Endothelial cell of umbilical vein (primary cell): ENCODE data around the gene BLID. TPM values are rescaled to one million over a fixed set of nuclear protein-coding genes. Genes with fewer than 3 reads are reported as not detected.

Source experiments
- BruUV-seq: library from RNA; stranded (reverse); fragments of 400-500 nt; replicated peaks from 2 replicates; lab custom pipeline; 2021; lab: Mats Ljungman, UMichigan
- CTCF ChIA-PET: fragments of 300-600, 350-600 bp; sonication (Branson Sonifier 250); formaldehyde crosslinking; loops from one replicate; lab custom pipeline; 2021; ENCODE audit warnings: antibody characterized with exemption, inconsistent platforms; lab: Charles Lee
- POLR2A ChIA-PET: fragments of 300-600, 350-600 bp; sonication (Branson Sonifier 250); formaldehyde crosslinking; loops from one replicate; lab custom pipeline; 2021; ENCODE audit warnings: antibody characterized with exemption, inconsistent platforms; lab: Charles Lee
- DNase-seq: peaks from one replicate; pipeline ENCODE4 v3.0.0-alpha.2; 2011; ENCODE audit warnings: low read depth, low spot score
- FAIRE-seq: peaks from 2 replicates; lab custom pipeline; 2011; peaks lifted over from hg19 to GRCh38; lab: Jason Lieb, UNC
- H2AFZ ChIP-seq: 2 replicates; pipeline ENCODE4 v1.6.0; 2012; ENCODE audit warnings: low read depth, low read length, control low read depth, inconsistent platforms
- H3K27ac ChIP-seq: 2 replicates; pipeline ENCODE4 v1.5.1; 2011; ENCODE audit warnings: low read depth, mild to moderate bottlenecking, control low read depth, low read length, moderate library complexity; ENCODE audit not compliant: insufficient read depth
- H3K27me3 ChIP-seq, 2 experiments: 2 replicates each; pipeline versions ENCODE4 v1.6.0 to v1.6.1; 2011; ENCODE audit warnings: low read length in 2 of 2, mixed read lengths in 1 of 2; ENCODE audit not compliant: control insufficient read depth in 2 of 2, insufficient read depth in 2 of 2
- H3K36me3 ChIP-seq, 2 experiments: 2 replicates in 1 of 2; 3 replicates in 1 of 2; pipeline ENCODE4 v1.5.1; 2011; ENCODE audit warnings: low read length in 2 of 2, mild to moderate bottlenecking in 1 of 2, moderate library complexity in 1 of 2; ENCODE audit not compliant: control insufficient read depth in 2 of 2, insufficient read depth in 2 of 2; ENCODE audit errors: extremely low read depth in 1 of 2
- H3K4me1 ChIP-seq: 3 replicates; pipeline ENCODE4 v1.5.1; 2011; ENCODE audit warnings: mild to moderate bottlenecking, low read length; ENCODE audit not compliant: control insufficient read depth, insufficient read depth; ENCODE audit errors: extremely low read depth
- H3K4me2 ChIP-seq: 2 replicates; pipeline ENCODE4 v1.6.1; 2011; ENCODE audit warnings: low read length, control low read depth, mixed read lengths; ENCODE audit not compliant: insufficient read depth
- H3K4me3 ChIP-seq, 3 experiments: fragments of 200-600 bp in 1 of 3; sonication (generic), shearing (Covaris generic) in 1 of 3; replicated peaks in 1 of 3; 2 replicates each; pipeline ENCODE4 v1.5.1; 2011 to 2016; ENCODE audit warnings: control low read depth in 3 of 3, low read length in 3 of 3, mild to moderate bottlenecking in 2 of 3, inconsistent platforms in 1 of 3, low read depth in 1 of 3, moderate library complexity in 1 of 3; ENCODE audit not compliant: insufficient read depth in 1 of 3
- H3K79me2 ChIP-seq: 2 replicates; pipeline ENCODE4 v1.6.0; 2012; ENCODE audit warnings: low read length, inconsistent platforms; ENCODE audit not compliant: control insufficient read depth, insufficient read depth
- H3K9ac ChIP-seq: replicated peaks from 2 replicates; pipeline ENCODE3; 2011; ENCODE audit warnings: low read length, control low read depth; ENCODE audit not compliant: insufficient read depth; ENCODE audit errors: extremely low read depth
- H3K9me1 ChIP-seq: replicated peaks from 3 replicates; pipeline ENCODE4 v1.6.0; 2011; ENCODE audit warnings: mild to moderate bottlenecking, low read length; ENCODE audit not compliant: control insufficient read depth, insufficient read depth; ENCODE audit errors: extremely low read depth
- H3K9me3 ChIP-seq: replicated peaks from 2 replicates; pipeline ENCODE4 v1.5.1; 2012; ENCODE audit warnings: low read length, inconsistent platforms; ENCODE audit not compliant: control insufficient read depth, insufficient read depth
- H4K20me1 ChIP-seq: replicated peaks from 2 replicates; pipeline ENCODE3; 2011; ENCODE audit warnings: mild to moderate bottlenecking, low read length; ENCODE audit not compliant: control insufficient read depth, insufficient read depth; ENCODE audit errors: extremely low read depth
- EZH2 ChIP-seq: IDR thresholded peaks from 2 replicates; pipeline ENCODE4 v1.6.1; 2012; ENCODE audit warnings: borderline replicate concordance, low read depth, mild to moderate bottlenecking, moderate library complexity, low read length, inconsistent platforms; ENCODE audit not compliant: severe bottlenecking
- FOS ChIP-seq: IDR thresholded peaks from 2 replicates; pipeline ENCODE4 v1.6.1; 2011; ENCODE audit warnings: mild to moderate bottlenecking, low read length, moderate library complexity, borderline replicate concordance; ENCODE audit not compliant: insufficient read depth
- GATA2 ChIP-seq: IDR thresholded peaks from 2 replicates; pipeline ENCODE4 v1.7.0; 2011; ENCODE audit warnings: low read depth, mild to moderate bottlenecking, moderate library complexity, mixed read lengths, low read length; ENCODE audit not compliant: insufficient read length, insufficient read depth
- JUN ChIP-seq: IDR thresholded peaks from 2 replicates; pipeline ENCODE4 v1.6.1; 2011; ENCODE audit warnings: borderline replicate concordance, low read depth; ENCODE audit not compliant: insufficient read length, insufficient read depth
- MAX ChIP-seq: IDR thresholded peaks from 2 replicates; pipeline ENCODE4 v1.6.1; 2011; ENCODE audit not compliant: insufficient read depth, insufficient read length
- MYC ChIP-seq: IDR thresholded peaks from one replicate; pipeline ENCODE4 v1.6.1; 2011; ENCODE audit warnings: mild to moderate bottlenecking, low read depth, low read length
- POLR2A ChIP-seq: IDR thresholded peaks from 2 replicates; pipeline ENCODE4 v1.6.1; 2012; ENCODE audit warnings: low read depth, mild to moderate bottlenecking, control low read depth, low read length
- POLR2AphosphoS5 ChIP-seq: IDR thresholded peaks from 2 replicates; pipeline ENCODE4 v1.6.1; 2012; ENCODE audit warnings: low read depth, mild to moderate bottlenecking, control low read depth, low read length, moderate library complexity; ENCODE audit not compliant: insufficient read depth
- dilution Hi-C: fragments of 300-500 bp; cut with MboI; formaldehyde crosslinking; loops from one replicate; pipeline ENCODE4 v1.15.0; 2019; ENCODE audit warnings: low sequenced_read_pairs; ENCODE audit not compliant: extremely low pct_ligation_motif_present
- intact Hi-C: fragments of 100-400 bp; cut with micrococcal nuclease; formaldehyde crosslinking; loops from one replicate; pipeline ENCODE4 v1.10.0; 2022
- polyA plus RNA-seq, 4 experiments: library from polyadenylated mRNA; depleted of rRNA in 3 of 4; stranded (reverse) in 3 of 4; unstranded in 1 of 4; fragments of >200 nt; gene quantifications; 2 replicates each; pipeline versions ENCODE4 v1.2.1 to v1.2.3, GENCODE V29; 2011 to 2012; ENCODE audit warnings: missing spikeins in 1 of 4
- total RNA-seq: library from RNA; stranded (reverse); gene quantifications from 2 replicates; pipeline ENCODE4 v1.2.3, GENCODE V29; 2021
- TF ChIP-seq, protein P1 (sequence below), 2 donors: IDR thresholded peaks; 1 replicate in 1 of 2; 2 replicates in 1 of 2; pipeline ENCODE4 v1.5.1; 2011; ENCODE audit warnings: low read length in 2 of 2, mild to moderate bottlenecking in 2 of 2, moderate library complexity in 2 of 2, control low read depth in 1 of 2, inconsistent platforms in 1 of 2, low read depth in 1 of 2; ENCODE audit not compliant: insufficient read depth in 1 of 2; ENCODE audit errors: extremely low read depth in 1 of 2

The BLID gene
- total and polyA plus RNA-seq, 2 donors (not counting 3 experiments of a cell fraction or from before 2014, with no cell fraction given), result 0.12 to 3.5 TPM

DNA sequence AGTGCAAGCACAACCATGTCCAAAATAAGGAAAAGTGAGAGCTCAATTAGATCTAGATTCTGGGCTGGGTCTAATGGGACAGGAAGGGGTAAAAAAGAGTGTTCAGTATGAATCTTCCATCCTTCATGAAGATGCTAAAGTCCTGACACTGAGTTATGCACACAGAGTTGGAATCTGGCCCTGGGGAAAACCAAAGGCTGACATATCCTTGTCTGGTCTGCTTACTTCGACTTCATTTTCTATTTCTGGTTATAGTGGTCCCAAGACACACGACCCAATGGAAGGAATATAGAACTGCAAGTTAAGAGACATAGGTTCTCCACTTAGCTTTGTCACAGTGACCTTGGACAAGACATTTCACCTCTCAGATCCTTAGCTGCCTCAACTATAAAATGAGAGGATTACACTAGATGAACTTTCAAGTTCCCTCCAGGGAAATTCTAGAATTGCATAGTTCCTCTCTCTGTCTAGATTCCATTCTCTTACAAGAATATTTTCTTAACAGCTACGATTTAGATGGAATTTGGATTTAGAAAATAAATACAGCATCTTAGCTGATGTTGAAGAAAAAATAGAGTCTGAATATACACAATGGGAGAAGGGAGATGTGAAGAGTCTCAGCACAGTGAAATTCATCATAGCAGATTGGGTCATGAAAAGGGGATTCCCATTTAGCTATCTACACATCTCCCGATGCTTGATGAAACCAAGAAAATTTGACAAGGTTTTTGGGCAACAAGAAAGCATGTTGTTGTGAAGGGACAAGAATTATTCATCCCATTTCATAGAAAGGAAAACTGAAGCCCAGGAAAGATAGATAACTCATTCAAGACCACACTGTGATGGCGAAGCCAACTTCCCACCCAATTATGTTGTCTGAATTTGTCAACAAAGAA, 3.3 kb downstream of the BLID start:
- ChIA-PET CTCF (interaction anchor here (1.3 kb wide), 1 partner anchor 13 kb away, joined by 3 read pairs; no protein-coding TSS in a partner anchor), POLR2A (no interaction called here)
- no TSS peak for BruUV-seq
- H3K9me3 ChIP-seq, result no peaks in the 10 kb centered on the region
- TF ChIP-seq POLR2AphosphoS5 (no peak), MYC (no peak), MAX (no peak), JUN (no peak), FOS (no peak), EZH2 (no peak), GATA2 (no peak), POLR2A (no peak)
- TF ChIP-seq, protein P1, sequence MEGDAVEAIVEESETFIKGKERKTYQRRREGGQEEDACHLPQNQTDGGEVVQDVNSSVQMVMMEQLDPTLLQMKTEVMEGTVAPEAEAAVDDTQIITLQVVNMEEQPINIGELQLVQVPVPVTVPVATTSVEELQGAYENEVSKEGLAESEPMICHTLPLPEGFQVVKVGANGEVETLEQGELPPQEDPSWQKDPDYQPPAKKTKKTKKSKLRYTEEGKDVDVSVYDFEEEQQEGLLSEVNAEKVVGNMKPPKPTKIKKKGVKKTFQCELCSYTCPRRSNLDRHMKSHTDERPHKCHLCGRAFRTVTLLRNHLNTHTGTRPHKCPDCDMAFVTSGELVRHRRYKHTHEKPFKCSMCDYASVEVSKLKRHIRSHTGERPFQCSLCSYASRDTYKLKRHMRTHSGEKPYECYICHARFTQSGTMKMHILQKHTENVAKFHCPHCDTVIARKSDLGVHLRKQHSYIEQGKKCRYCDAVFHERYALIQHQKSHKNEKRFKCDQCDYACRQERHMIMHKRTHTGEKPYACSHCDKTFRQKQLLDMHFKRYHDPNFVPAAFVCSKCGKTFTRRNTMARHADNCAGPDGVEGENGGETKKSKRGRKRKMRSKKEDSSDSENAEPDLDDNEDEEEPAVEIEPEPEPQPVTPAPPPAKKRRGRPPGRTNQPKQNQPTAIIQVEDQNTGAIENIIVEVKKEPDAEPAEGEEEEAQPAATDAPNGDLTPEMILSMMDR (IDR thresholded peaks at IDR 0.05; ENCODE audit: extremely low read depth in 1 of 2, insufficient read depth in 1 of 2, low read depth in 1 of 2, low read length in 2 of 2), result no peak
- no peak overlapping the region for H3K9ac ChIP-seq
- DNase-seq (no peak), FAIRE-seq (no peak)
- H3K27ac ChIP-seq, result no peak overlapping the region
- dilution Hi-C loops (no loop called here), intact Hi-C loops (no loop called here)
- H4K20me1 ChIP-seq, result no peaks in the 10 kb centered on the region
- peaks cover 78% of the 10 kb centered on the region for H3K79me2 ChIP-seq
- H3K9me1 ChIP-seq, result no peaks in the 10 kb centered on the region
- no peak overlapping the region for H3K4me2 ChIP-seq
- no peak overlapping the region for H2AFZ ChIP-seq
- no peaks in the 10 kb centered on the region for H3K4me1 ChIP-seq
- no peak overlapping the region for H3K4me3 ChIP-seq
- peaks cover 0 to 13% of the 10 kb centered on the region in 2 experiments for H3K36me3 ChIP-seq
- H3K27me3 ChIP-seq, result no peaks in the 10 kb centered on the region
